ENCODE results near the gene CES4A. TPM values are rescaled to one million over a fixed set of nuclear protein-coding genes. Genes with fewer than 3 reads are reported as not detected.

Gene CES4A
- total RNA-seq, 1 donor from 2014 or later: 4.6 TPM

- Mint-ChIP-seq H3K27ac (no peak overlapping the region), H3K9me3 (ENCODE audit: low read depth) (peaks cover 4% of the 10 kb centered on the region), H3K4me1 (ENCODE audit: low read depth) (no peaks in the 10 kb centered on the region), H3K4me3 (ENCODE audit: low read depth) (no peak overlapping the region), H3K27me3 (peaks cover 12% of the 10 kb centered on the region), H3K36me3 (ENCODE audit: insufficient read depth) (peaks cover 2% of the 10 kb centered on the region)
- DNase-seq (ENCODE audit: low spot score, unreplicated experiment): no peak
- no peak for TF ChIP-seq CTCF (IDR thresholded peaks at IDR 0.05; ENCODE audit: unreplicated experiment)
Measured at GRCh38 chr16:66948134-66948836, 40.1 kb upstream of the CES4A start.

DNA sequence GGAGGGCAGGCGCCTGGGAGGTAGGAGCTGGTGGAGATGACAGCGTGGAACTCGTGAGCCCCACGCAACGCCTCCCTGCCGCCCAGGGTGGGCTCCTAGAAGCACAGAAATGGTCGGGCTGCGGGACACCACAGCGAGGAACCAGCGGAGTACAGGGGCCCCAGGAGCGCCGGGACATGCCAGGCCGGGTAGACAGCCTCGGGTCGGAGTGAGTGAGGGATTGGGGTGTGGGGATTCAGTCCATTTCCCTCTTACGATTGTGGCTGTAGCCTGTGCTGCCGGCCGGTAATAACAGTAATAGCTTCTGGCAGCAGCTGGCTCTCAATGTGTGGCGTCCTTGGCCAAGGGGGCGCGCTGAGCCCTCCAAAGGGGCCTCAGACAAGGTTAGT, 39.6 kb upstream of the CES4A start:
- Mint-ChIP-seq H3K9me3 (ENCODE audit: low read depth) (peaks cover 4% of the 10 kb centered on the region), H3K4me3 (ENCODE audit: low read depth) (no peak overlapping the region), H3K36me3 (ENCODE audit: insufficient read depth) (peaks cover 2% of the 10 kb centered on the region), H3K27me3 (peaks cover 13% of the 10 kb centered on the region), H3K4me1 (ENCODE audit: low read depth) (peaks cover 2% of the 10 kb centered on the region), H3K27ac (no peak overlapping the region)
- DNase-seq (ENCODE audit: low spot score, unreplicated experiment): no peak
- no peak for TF ChIP-seq CTCF (IDR thresholded peaks at IDR 0.05; ENCODE audit: unreplicated experiment)

GRCh38 chr16:66949472-66949871, 38.9 kb upstream of the CES4A start:
- H3K4me1 Mint-ChIP-seq (ENCODE audit: low read depth): peaks cover 4% of the 10 kb centered on the region
- TF ChIP-seq CTCF (IDR thresholded peaks at IDR 0.05; ENCODE audit: unreplicated experiment): no peak
- H3K4me3 Mint-ChIP-seq (ENCODE audit: low read depth): no peak overlapping the region
- no peak for DNase-seq (ENCODE audit: low spot score, unreplicated experiment)
- no peak overlapping the region for H3K27ac Mint-ChIP-seq
- H3K9me3 Mint-ChIP-seq (ENCODE audit: low read depth): peaks cover 4% of the 10 kb centered on the region
- no peaks in the 10 kb centered on the region for H3K36me3 Mint-ChIP-seq (ENCODE audit: insufficient read depth)
- peaks cover 16% of the 10 kb centered on the region for H3K27me3 Mint-ChIP-seq

- no peak for DNase-seq (ENCODE audit: low spot score, unreplicated experiment)
- H3K27me3 Mint-ChIP-seq: peaks cover 19% of the 10 kb centered on the region
- peaks cover 4% of the 10 kb centered on the region for H3K9me3 Mint-ChIP-seq (ENCODE audit: low read depth)
- H3K36me3 Mint-ChIP-seq (ENCODE audit: insufficient read depth): no peaks in the 10 kb centered on the region
- TF ChIP-seq CTCF (IDR thresholded peaks at IDR 0.05; ENCODE audit: unreplicated experiment): no peak
- H3K4me3 Mint-ChIP-seq (ENCODE audit: low read depth): no peak overlapping the region
- peaks cover 4% of the 10 kb centered on the region for H3K4me1 Mint-ChIP-seq (ENCODE audit: low read depth)
- no peak overlapping the region for H3K27ac Mint-ChIP-seq
Measured at GRCh38 chr16:66950437-66950836, 38.0 kb upstream of the CES4A start.

GRCh38 chr16:66950971-66951790, 37.2 kb upstream of the CES4A start:
- Mint-ChIP-seq H3K27me3 (peaks cover 19% of the 10 kb centered on the region), H3K4me3 (ENCODE audit: low read depth) (no peak overlapping the region), H3K4me1 (ENCODE audit: low read depth) (peaks cover 4% of the 10 kb centered on the region), H3K27ac (no peak overlapping the region), H3K36me3 (ENCODE audit: insufficient read depth) (no peaks in the 10 kb centered on the region), H3K9me3 (ENCODE audit: low read depth) (peaks cover 4% of the 10 kb centered on the region)
- TF ChIP-seq CTCF (IDR thresholded peaks at IDR 0.05; ENCODE audit: unreplicated experiment): no peak
- DNase-seq (ENCODE audit: low spot score, unreplicated experiment): no peak
